HL-60 (cell line): ENCODE data around the gene BCL6B.

ENCODE experiments used
- DNase-seq, 2 experiments: peaks; one replicate each; pipeline ENCODE4 v3.0.0-alpha.2; 2010 to 2020; ENCODE audit warnings: low read depth in 1 of 2, low spot score in 1 of 2
- H3K27ac ChIP-seq: fragments of 250-450 bp; sonication (Bioruptor Pico); replicated peaks from 2 replicates; pipeline ENCODE4 v1.5.1; 2020; ENCODE audit warnings: mild to moderate bottlenecking, moderate library complexity
- H3K27me3 ChIP-seq: fragments of 250-450 bp; sonication (Bioruptor Pico); 2 replicates; pipeline ENCODE4 v1.5.1; 2021; ENCODE audit warnings: mild to moderate bottlenecking, moderate library complexity; ENCODE audit not compliant: insufficient read depth, poor library complexity, severe bottlenecking
- H3K4me3 ChIP-seq: replicated peaks from 2 replicates; pipeline ENCODE4 v1.5.1; 2011; ENCODE audit warnings: mild to moderate bottlenecking, control low read depth, low read length; ENCODE audit not compliant: insufficient read depth
- CTCF ChIP-seq: IDR thresholded peaks from one replicate; pipeline ENCODE4 v1.5.1; 2011; ENCODE audit warnings: low read length, control low read depth, inconsistent platforms; ENCODE audit not compliant: insufficient read depth
- GABPA ChIP-seq: IDR thresholded peaks from 2 replicates; pipeline ENCODE4 v1.6.1; 2012; ENCODE audit warnings: low read depth
- POLR2AphosphoS5 ChIP-seq: IDR thresholded peaks from 2 replicates; pipeline ENCODE4 v1.6.1; 2012; ENCODE audit warnings: low read depth
- REST ChIP-seq: IDR thresholded peaks from 2 replicates; pipeline ENCODE4 v1.6.1; 2012; ENCODE audit warnings: low read depth; ENCODE audit not compliant: insufficient replicate concordance
- SPI1 ChIP-seq: IDR thresholded peaks from 2 replicates; pipeline ENCODE4 v1.6.1; 2012; ENCODE audit warnings: low read depth, mild to moderate bottlenecking, borderline replicate concordance

The BCL6B gene

GRCh38 chr17:7021993-7022778, 664 bp upstream of the BCL6B start:
- no peaks in the 10 kb centered on the region for H3K27me3 ChIP-seq
- DNase-seq: peak in 1 of 2 experiments; percentile 45
- no peak overlapping the region for H3K4me3 ChIP-seq
- TF ChIP-seq POLR2AphosphoS5: no peak
- peak; percentile 17 for TF ChIP-seq CTCF
- no peak for TF ChIP-seq REST
- no peak overlapping the region for H3K27ac ChIP-seq

GRCh38 chr17:7023576-7024401, 939 bp downstream of the BCL6B start:
- Histone ChIP-seq H3K27me3 (no peaks in the 10 kb centered on the region), H3K27ac (no peak overlapping the region), H3K4me3 (no peak overlapping the region)
- peak; percentile 37 to 50 for DNase-seq
- TF ChIP-seq REST (no peak), SPI1 (no peak), CTCF (no peak), GABPA (no peak), POLR2AphosphoS5 (no peak)

- Histone ChIP-seq H3K27ac (no peak overlapping the region), H3K27me3 (no peaks in the 10 kb centered on the region), H3K4me3 (no peak overlapping the region)
- no peak for DNase-seq
- TF ChIP-seq CTCF: no peak
- no peak for TF ChIP-seq SPI1
- no peak for TF ChIP-seq GABPA
These were observed 1.5 kb downstream of the BCL6B start for GRCh38 chr17:7024402-7024785.
